GM12865 (cell line): ENCODE measurements around the gene IRAK1BP1.

Source experiments
- DNase-seq: peaks from one replicate; pipeline ENCODE4 v3.0.0; 2010; ENCODE audit warnings: low read depth
- H3K4me3 ChIP-seq: 2 replicates; pipeline ENCODE4 v1.5.1; 2011; ENCODE audit warnings: mild to moderate bottlenecking, low read depth, low read length, control low read depth
- CTCF ChIP-seq: IDR thresholded peaks from 2 replicates; pipeline ENCODE4 v1.5.1; 2011; ENCODE audit warnings: low read length, control low read depth, low read depth, inconsistent platforms; ENCODE audit not compliant: insufficient read depth; ENCODE audit errors: missing control alignments

IRAK1BP1 gene

GRCh38 chr6:78867370-78868040 lies at the start of gene IRAK1BP1:
TSS of gene IRAK1BP1 (plus strand) at chr6:78867551. CDS start at chr6:78867577, 26 bp downstream.
- DNase-seq: peak; percentile 93
- peak; percentile 5 for TF ChIP-seq CTCF

GRCh38 chr6:78824045-78824444 lies 43.3 kb upstream of the IRAK1BP1 start:
- TF ChIP-seq CTCF: no peak
- DNase-seq: no peak
- no peak overlapping the region for H3K4me3 ChIP-seq

More at GRCh38 chr6:78867370-78868040, at the start of gene IRAK1BP1:
- H3K4me3 ChIP-seq: peak within 1 kb of the TSS; percentile 81

GRCh38 chr6:78829407-78829806 lies 37.9 kb upstream of the IRAK1BP1 start:
- DNase-seq: peak; percentile 10
- no peak overlapping the region for H3K4me3 ChIP-seq
- no peak for TF ChIP-seq CTCF

- TF ChIP-seq CTCF: no peak
- no peak overlapping the region for H3K4me3 ChIP-seq
- no peak for DNase-seq
These were observed 36.5 kb upstream of the IRAK1BP1 start for GRCh38 chr6:78830805-78831204.

- H3K4me3 ChIP-seq: no peak overlapping the region
- no peak for TF ChIP-seq CTCF
- DNase-seq: no peak
These were observed 35.9 kb upstream of the IRAK1BP1 start for GRCh38 chr6:78831492-78831891.

GRCh38 chr6:78832091-78832808 lies 35.1 kb upstream of the IRAK1BP1 start:
- TF ChIP-seq CTCF: no peak
- no peak overlapping the region for H3K4me3 ChIP-seq
- peak; percentile 15 for DNase-seq

- peak; percentile 5 for DNase-seq
- peak; percentile 17 for TF ChIP-seq CTCF
- no peak overlapping the region for H3K4me3 ChIP-seq
These were observed 31.5 kb upstream of the IRAK1BP1 start for GRCh38 chr6:78835817-78836216.
